NCI-H1105 (cell line): ENCODE data around the gene PTPMT1.
"Not testable (repeated sequence)": the region's sequence is repeated elsewhere in the genome, so short reads cannot be mapped to it uniquely, and the experiment has no call there.

Source experiments
- DNase-seq: peaks from one replicate; lab custom pipeline; 2025; lab: John Stamatoyannopoulos, UW

The PTPMT1 gene

GRCh38 chr11:47546274-47546673 is 19.1 kb upstream of the PTPMT1 start:
- DNase-seq, result not testable (repeated sequence)

- DNase-seq, result no peak
These were observed 14.9 kb upstream of the PTPMT1 start for GRCh38 chr11:47550288-47551047.

GRCh38 chr11:47551086-47551485 is 14.3 kb upstream of the PTPMT1 start:
- DNase-seq, result no peak

GRCh38 chr11:47552056-47552565 is 13.3 kb upstream of the PTPMT1 start:
- DNase-seq, result no peak

GRCh38 chr11:47552566-47553405 is 12.6 kb upstream of the PTPMT1 start, which contains the start of gene CELF1:
CELF1 (minus strand) TSS chr11:47553132; CDS start chr11:47499523, 53,609 bp downstream.
- peak; percentile 96 for DNase-seq

- no peak for DNase-seq
These were observed 12.0 kb upstream of the PTPMT1 start for GRCh38 chr11:47553406-47553743.

GRCh38 chr11:47557004-47557403 is 8.4 kb upstream of the PTPMT1 start:
- not testable (repeated sequence) for DNase-seq

- DNase-seq, result no peak
These were observed 6.7 kb upstream of the PTPMT1 start for GRCh38 chr11:47558695-47559094.

GRCh38 chr11:47560426-47560825 is 5.0 kb upstream of the PTPMT1 start:
- DNase-seq, result no peak

GRCh38 chr11:47562393-47562792 is 3.0 kb upstream of the PTPMT1 start:
- not testable (repeated sequence) for DNase-seq

GRCh38 chr11:47564366-47564765 is 1.0 kb upstream of the PTPMT1 start:
- not testable (repeated sequence) for DNase-seq

- DNase-seq, result no peak
These were observed 463 bp upstream of the PTPMT1 start for GRCh38 chr11:47564933-47565339.

- no peak for DNase-seq
These were observed 825 bp downstream of the PTPMT1 start for GRCh38 chr11:47566149-47566698.

GRCh38 chr11:47569646-47570045 is 4.2 kb downstream of the PTPMT1 start:
- DNase-seq, result no peak

GRCh38 chr11:47570651-47571356 is 5.4 kb downstream of the PTPMT1 start:
- no peak for DNase-seq

GRCh38 chr11:47571357-47571729 is 5.9 kb downstream of the PTPMT1 start:
- DNase-seq, result no peak

- DNase-seq, result no peak
These were observed 6.5 kb downstream of the PTPMT1 start for GRCh38 chr11:47571895-47572294.

- DNase-seq, result no peak
These were observed 7.4 kb downstream of the PTPMT1 start for GRCh38 chr11:47572715-47573255.

- no peak for DNase-seq
These were observed 7.9 kb downstream of the PTPMT1 start for GRCh38 chr11:47573321-47573720.

GRCh38 chr11:47577460-47578041 is 12.2 kb downstream of the PTPMT1 start:
- DNase-seq, result no peak
